Measurements from ENCODE around the gene EIF3I.
A peak's percentile ranks its signal among the peaks of the same experiment; 100 is the strongest.

The EIF3I gene

GRCh38 chr1:32221980-32222755 lies at the start of gene EIF3I, which contains the start of gene TMEM234:
Gene EIF3I (plus strand): TSS chr1:32222407. CDS start chr1:32222442, 35 bp downstream.
Gene TMEM234 (minus strand): TSS chr1:32222353. CDS start chr1:32222322, 31 bp downstream.
- DNase-seq: peak; percentile 20 to 95 (median 84)

DNA sequence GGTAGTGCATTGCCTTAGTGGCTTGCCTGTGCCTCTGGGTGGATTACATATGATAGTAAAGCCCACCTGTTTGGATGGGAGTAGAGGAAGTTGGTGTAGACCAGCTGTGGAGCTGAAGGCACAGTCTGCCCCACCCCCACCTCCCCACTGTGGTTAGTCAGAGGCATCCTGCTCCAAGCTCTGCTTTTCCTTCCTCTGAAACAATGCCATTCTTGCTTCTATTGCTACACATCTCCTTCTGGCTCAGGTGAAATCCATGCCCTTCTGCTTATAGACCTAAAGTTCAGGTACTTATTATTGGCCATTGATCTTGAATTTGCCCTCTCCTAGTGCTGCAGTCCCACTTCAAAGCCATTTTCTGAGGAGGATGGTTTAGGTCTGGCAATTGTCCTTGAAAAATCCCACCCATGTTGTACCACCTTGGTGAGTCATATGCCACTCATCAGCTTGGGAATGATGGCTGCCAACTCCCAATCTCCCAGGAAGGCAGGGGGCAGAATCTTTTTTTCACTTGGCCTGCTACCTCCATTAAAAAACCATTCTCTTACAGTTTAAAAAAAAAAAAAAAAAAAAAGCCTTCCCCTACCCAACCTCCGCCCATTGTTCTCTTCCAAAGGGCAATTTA lies 49.5 kb upstream of the EIF3I start:
- DNase-seq: no peak

DNA sequence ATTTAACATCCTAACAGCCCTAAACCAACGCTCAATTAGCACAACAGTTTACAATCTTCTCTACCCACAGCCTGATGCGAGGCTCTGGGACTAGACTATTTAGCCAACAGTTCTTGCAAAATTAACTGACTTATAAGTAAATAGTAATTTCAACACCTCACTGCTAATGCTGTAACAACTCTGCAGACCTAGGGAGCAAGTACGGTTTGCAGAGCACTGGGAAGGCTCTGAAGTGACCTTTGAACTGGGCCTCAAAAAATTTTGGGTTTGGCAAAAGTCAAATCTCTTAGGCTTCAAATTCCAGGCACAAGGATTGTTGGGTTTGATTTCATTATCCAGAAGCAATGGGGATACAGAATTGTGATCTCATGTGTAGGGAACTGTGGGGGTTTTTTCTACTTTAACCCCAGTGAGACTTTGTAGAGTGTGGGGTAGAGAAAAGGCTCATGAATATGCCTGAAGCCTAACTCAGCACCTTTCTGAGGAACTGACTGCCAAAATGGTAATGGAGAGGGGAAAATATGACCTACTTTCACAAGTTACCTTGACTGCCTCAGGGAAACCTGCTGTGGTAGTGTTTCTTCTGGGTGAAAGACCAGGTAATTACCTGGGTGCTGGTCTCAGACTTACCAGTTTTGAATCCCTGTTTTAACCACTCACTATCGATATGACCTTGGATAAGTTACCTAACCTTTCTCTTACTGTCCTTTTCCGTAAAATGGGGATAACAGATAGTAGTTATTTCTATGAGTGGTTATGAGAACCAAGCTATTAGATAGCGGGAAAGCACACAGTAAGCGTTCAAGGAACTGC lies 43.6 kb upstream of the EIF3I start:
- no peak for DNase-seq

GRCh38 chr1:32179193-32179442 lies 43.1 kb upstream of the EIF3I start:
- DNase-seq: no peak

DNA sequence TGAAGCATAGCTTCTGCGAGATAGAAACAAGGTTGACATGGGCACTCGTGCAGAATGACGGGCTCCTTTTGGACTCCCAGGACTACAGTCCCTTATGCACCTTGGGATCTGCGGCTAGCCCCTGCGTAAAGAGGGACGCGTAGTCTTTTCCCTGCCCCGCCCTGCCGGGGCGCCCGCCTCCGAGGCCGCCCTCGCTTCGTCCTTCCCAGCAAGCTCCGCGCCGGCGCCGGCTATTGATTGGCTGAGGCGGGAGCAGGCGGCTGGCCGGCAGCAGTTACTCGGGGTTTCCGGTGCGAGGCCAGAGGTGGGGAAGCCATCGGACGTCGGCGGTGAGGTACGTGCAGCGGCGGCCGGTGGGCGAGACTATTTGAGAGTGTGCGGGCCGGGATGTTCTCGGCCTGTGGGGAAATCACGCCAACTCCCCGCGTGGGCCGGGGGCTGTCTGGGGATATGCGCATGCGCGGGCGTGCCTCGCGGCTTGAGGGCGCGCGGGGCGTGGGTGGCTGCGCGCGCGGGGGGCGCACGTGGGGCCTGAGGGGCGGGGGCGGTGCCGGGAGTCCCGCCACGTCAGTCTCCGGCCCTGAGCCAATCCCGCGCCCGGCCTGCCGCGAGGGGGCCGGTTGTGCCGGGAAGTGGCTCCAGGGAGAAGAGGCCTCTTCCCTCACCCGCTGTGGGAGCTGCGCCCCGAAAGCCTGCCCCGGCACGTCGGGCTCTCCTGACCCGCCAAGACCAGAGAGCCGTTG lies 42.6 kb upstream of the EIF3I start, which contains the start of gene TXLNA:
TXLNA (plus strand) TSS at position 233 of the 743 bp plus-strand sequence. CDS start 671 bp downstream, outside the sequence.
- DNase-seq: peak; percentile 62 to 98 (median 90)

- DNase-seq: peak in 26 of 56 donors; percentile 12 to 62 (median 42)
Observed at GRCh38 chr1:32180186-32181060, 41.8 kb upstream of the EIF3I start.

GRCh38 chr1:32181065-32181464 lies 41.1 kb upstream of the EIF3I start:
- DNase-seq: no peak

- DNase-seq: no peak
Observed at GRCh38 chr1:32181563-32181962, 40.6 kb upstream of the EIF3I start.

- no peak for DNase-seq
Observed at GRCh38 chr1:32182060-32182459, 40.1 kb upstream of the EIF3I start.

DNA sequence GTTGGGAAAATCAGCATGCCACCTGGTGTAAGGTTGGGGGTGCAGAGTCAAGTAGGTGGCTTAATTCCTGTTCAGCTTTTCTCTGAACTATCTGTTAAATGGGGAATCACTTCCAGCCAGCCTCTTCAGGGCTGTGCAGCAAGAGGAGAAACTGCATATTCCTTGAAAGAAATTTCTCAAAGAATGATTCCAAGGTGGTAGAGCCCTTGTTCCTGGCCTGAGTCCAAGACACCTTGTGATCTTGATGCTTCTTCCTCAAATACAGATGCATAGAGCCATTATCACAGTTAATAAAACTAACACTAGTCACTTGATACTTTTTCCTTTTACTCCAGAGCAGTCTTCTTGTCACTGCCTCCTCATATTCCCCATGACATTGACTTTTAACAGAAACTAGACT lies 37.6 kb upstream of the EIF3I start:
- no peak for DNase-seq

DNA sequence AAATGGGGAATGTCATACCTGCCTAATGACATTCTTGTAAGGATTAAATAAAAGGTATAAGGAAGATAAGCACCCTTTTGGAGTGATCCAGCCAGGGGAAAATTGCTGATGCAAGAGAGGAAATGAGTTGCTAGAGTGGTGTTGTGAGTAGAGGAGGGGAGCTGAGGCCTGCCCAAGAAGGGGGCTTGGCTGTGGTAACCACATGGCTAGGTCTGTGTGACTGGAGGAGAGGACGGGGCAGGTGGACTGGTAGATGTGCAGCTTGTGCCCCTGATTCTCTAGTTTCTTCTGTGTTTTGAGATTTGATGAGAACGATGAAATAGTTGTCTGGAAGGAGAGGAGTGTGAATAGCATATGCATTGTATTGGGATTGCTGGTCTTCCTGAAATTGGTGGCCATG lies 36.1 kb upstream of the EIF3I start:
- DNase-seq: no peak

DNA sequence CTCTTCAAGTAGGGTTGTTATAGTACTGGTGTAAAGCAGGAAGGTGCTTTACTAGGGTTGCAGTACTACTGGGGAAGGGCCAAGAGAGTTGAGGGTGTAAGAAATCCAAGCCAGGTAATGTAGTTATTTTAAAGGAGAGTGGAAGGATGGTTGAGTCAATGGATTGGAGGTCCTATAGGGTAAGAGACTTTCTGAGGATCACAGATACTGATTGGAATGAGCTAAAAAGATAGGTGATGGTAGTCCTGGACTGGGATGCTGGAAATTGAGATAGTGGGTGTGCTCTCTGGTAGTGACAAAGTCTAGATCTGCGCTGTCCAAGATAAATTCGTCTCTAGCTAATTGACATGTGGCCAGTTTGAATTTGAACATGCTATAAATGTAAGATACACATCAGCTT lies 35.7 kb upstream of the EIF3I start:
- DNase-seq: no peak

- DNase-seq: no peak
Observed at GRCh38 chr1:32187850-32188249, 34.4 kb upstream of the EIF3I start.

DNA sequence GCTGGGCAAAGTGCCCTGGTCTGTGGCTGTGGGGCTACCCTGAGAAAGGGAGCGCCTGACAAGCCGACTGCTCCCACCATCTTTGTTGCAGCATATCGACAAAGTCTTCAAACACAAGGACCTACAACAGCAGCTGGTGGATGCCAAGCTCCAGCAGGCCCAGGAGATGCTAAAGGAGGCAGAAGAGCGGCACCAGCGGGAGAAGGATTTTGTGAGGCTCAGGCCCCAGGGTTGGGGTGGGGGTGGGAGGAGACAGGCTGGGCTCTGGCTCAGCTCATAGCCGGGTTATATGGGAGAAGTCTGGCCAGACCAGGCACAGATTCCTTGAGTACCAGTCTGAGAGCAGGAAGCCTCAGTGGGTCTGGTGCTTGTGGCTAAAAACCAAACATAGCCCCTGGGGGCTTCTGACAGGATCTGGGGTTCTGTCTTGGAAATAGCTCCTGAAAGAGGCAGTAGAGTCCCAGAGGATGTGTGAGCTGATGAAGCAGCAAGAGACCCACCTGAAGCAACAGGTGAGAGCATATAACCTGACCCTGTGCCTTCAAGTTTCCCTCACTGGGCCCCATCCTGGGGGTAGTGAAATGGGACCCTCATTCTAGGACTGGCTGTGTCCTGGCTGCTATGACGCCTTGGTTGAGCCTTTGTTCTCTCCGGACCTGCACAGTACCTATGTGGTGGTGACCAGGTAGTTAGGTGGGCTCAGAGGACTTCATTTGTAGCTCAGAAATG lies 29.8 kb upstream of the EIF3I start:
- DNase-seq: no peak

GRCh38 chr1:32194984-32195383 lies 27.2 kb upstream of the EIF3I start:
- DNase-seq: no peak

DNA sequence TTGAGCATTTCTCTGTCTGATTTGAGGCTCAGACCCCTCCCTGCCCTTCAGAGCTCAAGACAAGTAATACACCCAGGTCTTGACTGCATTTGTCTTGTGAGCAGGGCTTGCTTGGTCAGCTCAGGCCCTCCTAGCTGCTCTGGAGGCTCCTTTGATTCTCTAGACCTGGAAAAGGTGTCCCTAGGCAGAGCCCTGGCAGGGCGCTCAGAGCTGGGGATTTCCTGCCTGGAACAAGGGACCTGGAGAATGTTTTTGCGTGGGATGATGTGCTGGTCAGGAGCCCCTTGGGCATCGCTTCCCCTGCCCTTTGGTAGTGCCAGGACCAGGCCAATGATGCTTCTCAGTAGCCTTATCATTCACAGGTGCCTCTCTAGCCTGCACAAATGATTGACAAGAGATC lies 26.7 kb upstream of the EIF3I start:
- DNase-seq: no peak

GRCh38 chr1:32195972-32196823 lies 26.0 kb upstream of the EIF3I start:
- DNase-seq: peak in 1 of 56 donors; percentile 8

DNA sequence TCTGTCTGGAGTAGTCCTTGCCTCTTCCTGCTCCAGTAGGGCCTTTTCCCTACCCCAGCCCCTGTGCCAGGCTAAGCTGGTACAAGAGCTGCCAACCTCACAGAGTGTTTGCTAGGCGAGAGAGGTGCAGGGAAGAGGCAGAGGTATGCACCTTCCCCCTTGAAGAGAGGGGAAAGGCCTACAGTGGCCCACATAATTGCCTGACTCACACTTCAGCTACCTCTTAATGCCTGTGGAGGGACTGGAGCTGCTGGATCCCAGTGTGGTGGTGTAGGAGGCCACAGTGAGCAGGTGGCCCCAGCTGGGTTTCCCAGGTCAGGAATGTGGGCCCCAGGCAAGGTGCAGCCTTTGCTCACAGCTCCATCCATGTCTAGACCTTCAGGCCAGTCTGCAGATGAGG lies 25.1 kb upstream of the EIF3I start:
- no peak for DNase-seq

DNA sequence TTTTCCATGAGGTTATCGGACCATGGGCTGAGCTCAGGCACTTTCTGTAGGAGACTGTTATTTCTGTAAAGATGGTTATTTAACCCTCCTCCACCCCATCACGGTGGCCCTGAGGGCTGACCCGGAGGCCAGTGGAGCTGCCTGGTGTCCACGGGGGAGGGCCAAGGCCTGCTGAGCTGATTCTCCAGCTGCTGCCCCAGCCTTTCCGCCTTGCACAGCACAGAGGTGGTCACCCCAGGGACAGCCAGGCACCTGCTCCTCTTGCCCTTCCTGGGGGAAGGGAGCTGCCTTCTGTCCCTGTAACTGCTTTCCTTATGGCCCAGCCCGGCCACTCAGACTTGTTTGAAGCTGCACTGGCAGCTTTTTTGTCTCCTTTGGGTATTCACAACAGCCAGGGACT lies 24.4 kb upstream of the EIF3I start:
- DNase-seq: no peak
